K562 (cell line): Measurements from ENCODE around the gene PNPO. TPM values are rescaled to one million over a fixed set of nuclear protein-coding genes. Genes with fewer than 3 reads are reported as not detected.
A peak's percentile ranks its signal among the peaks of the same experiment; 100 is the strongest.

ENCODE experiments used
- ATAC-seq: fragments of 200-7000 bp; cut with Tn5 transposase; 3 replicates; pipeline ENCODE4 v1.9.1; 2020; ENCODE audit warnings: moderate library complexity
- BruUV-seq: library from RNA; stranded (reverse); fragments of 400-500 nt; replicated peaks from 2 replicates; lab custom pipeline; 2021; lab: Mats Ljungman, UMichigan
- CTCF ChIA-PET: fragments of 300-600 bp; formaldehyde crosslinking; extraction: SDS; loops from one replicate; lab custom pipeline; 2021; ENCODE audit warnings: low intra/inter-chr PET ratio; lab: Yijun Ruan, JAX
- POLR2A ChIA-PET: fragments of 300-600, 350-650 bp; sonication (Branson Sonifier 250); formaldehyde crosslinking; extraction: SDS; loops from one replicate; lab custom pipeline; 2021; ENCODE audit warnings: antibody characterized with exemption, inconsistent platforms; lab: Yijun Ruan, JAX
- DNase-seq, 4 experiments: peaks; one replicate each; pipeline versions ENCODE4 v3.0.0 to v3.0.0-alpha.2; 2011 to 2018; ENCODE audit warnings: low spot score in 3 of 4, mixed read lengths in 3 of 4; ENCODE audit errors: extremely low read depth in 1 of 4
- FAIRE-seq: peaks from 2 replicates; lab custom pipeline; 2011; peaks lifted over from hg19 to GRCh38; lab: Jason Lieb, UNC
- H2AFZ ChIP-seq: 2 replicates; pipeline ENCODE4 v1.6.0; 2011; ENCODE audit warnings: low read depth, low read length, control low read depth, inconsistent platforms
- H3K27ac ChIP-seq: fragments of 200-600 bp; 3 replicates; pipeline ENCODE4 v1.8.0; 2011; ENCODE audit warnings: low read depth, mild to moderate bottlenecking, control low read depth, inconsistent platforms, low read length, moderate library complexity, mixed read lengths; ENCODE audit errors: extremely low read depth
- H3K27me3 ChIP-seq, 2 experiments: fragments of 300-600 bp in 1 of 2; 2 replicates in 1 of 2; 3 replicates in 1 of 2; pipeline versions ENCODE4 v1.6.0 to v1.8.0; 2011; ENCODE audit warnings: inconsistent platforms in 2 of 2, low read length in 2 of 2, mild to moderate bottlenecking in 1 of 2, mixed read lengths in 1 of 2, moderate library complexity in 1 of 2; ENCODE audit not compliant: control insufficient read depth in 2 of 2, insufficient read depth in 2 of 2
- H3K36me3 ChIP-seq: fragments of 300-600 bp; 3 replicates; pipeline ENCODE4 v1.8.0; 2011; ENCODE audit warnings: mild to moderate bottlenecking, low read length, inconsistent platforms; ENCODE audit not compliant: control insufficient read depth, insufficient read depth
- H3K4me1 ChIP-seq, 2 experiments: fragments of 200-600 bp in 1 of 2; replicated peaks in 1 of 2; 2 replicates in 1 of 2; 3 replicates in 1 of 2; pipeline versions ENCODE4 v1.5.1 to v1.8.0; 2011; ENCODE audit warnings: inconsistent platforms in 2 of 2, low read length in 2 of 2, mild to moderate bottlenecking in 1 of 2, mixed read lengths in 1 of 2, moderate library complexity in 1 of 2; ENCODE audit not compliant: control insufficient read depth in 2 of 2, insufficient read depth in 2 of 2
- H3K4me2 ChIP-seq: 2 replicates; pipeline ENCODE4 v1.6.1; 2011; ENCODE audit warnings: low read length, control low read depth, inconsistent platforms, mixed read lengths; ENCODE audit not compliant: insufficient read depth
- H3K4me3 ChIP-seq: fragments of 200-600 bp; sonication (generic), shearing (Covaris generic); 2 replicates; pipeline ENCODE4 v1.5.1; 2016; ENCODE audit warnings: control low read depth, inconsistent platforms
- H3K79me2 ChIP-seq: fragments of 200-600 bp; 3 replicates; pipeline ENCODE4 v1.8.0; 2011; ENCODE audit warnings: low read length, inconsistent platforms; ENCODE audit not compliant: control insufficient read depth, insufficient read depth
- H3K9ac ChIP-seq, 2 experiments: 2 replicates each; pipeline versions ENCODE4 v1.6.0 to v1.6.1; 2011; ENCODE audit warnings: low read depth in 2 of 2, low read length in 2 of 2, control low read depth in 1 of 2, inconsistent platforms in 1 of 2, mild to moderate bottlenecking in 1 of 2, mixed read lengths in 1 of 2; ENCODE audit not compliant: insufficient read depth in 1 of 2
- H3K9me1 ChIP-seq: one replicate; pipeline ENCODE4 v1.6.0; 2011; ENCODE audit warnings: inconsistent platforms, mild to moderate bottlenecking, low read length, moderate library complexity; ENCODE audit not compliant: control insufficient read depth, insufficient read depth
- H3K9me3 ChIP-seq: replicated peaks from 2 replicates; pipeline ENCODE4 v1.5.1; 2011; ENCODE audit warnings: low read depth, low read length, inconsistent platforms; ENCODE audit not compliant: control insufficient read depth, insufficient read depth
- H4K20me1 ChIP-seq: replicated peaks from 2 replicates; pipeline ENCODE4 v1.6.1; 2011; ENCODE audit warnings: low read length, inconsistent platforms, mixed read lengths; ENCODE audit not compliant: control insufficient read depth, insufficient read depth
- ARID2 ChIP-seq: fragments of 450-650 bp; IDR thresholded peaks from 2 replicates; pipeline ENCODE4 v1.6.1; 2017; ENCODE audit warnings: antibody characterized with exemption, mild to moderate bottlenecking
- CBX3 ChIP-seq, 2 experiments: IDR thresholded peaks; 1 replicate in 1 of 2; 2 replicates in 1 of 2; pipeline ENCODE4 v1.6.1; 2012; ENCODE audit warnings: inconsistent platforms in 2 of 2, low read length in 2 of 2, borderline replicate concordance in 1 of 2, control low read depth in 1 of 2
- DEAF1 ChIP-seq: fragments of 450-650 bp; formaldehyde crosslinking; IDR thresholded peaks from 2 replicates; pipeline ENCODE4 v1.4.0; 2020; ENCODE audit warnings: mild to moderate bottlenecking, moderate library complexity
- HMG20B ChIP-seq: fragments of 250-450 bp; sonication (Bioruptor Pico); IDR thresholded peaks from 2 replicates; pipeline ENCODE4 v1.5.0; 2021; ENCODE audit warnings: mild to moderate bottlenecking
- ILF3 ChIP-seq: fragments of 450-650 bp; IDR thresholded peaks from 2 replicates; pipeline ENCODE4 v1.6.1; 2018; ENCODE audit warnings: antibody characterized with exemption, mild to moderate bottlenecking, moderate library complexity, borderline replicate concordance
- NBN ChIP-seq: fragments of 450-650 bp; IDR thresholded peaks from 2 replicates; pipeline ENCODE4 v1.6.1; 2016; ENCODE audit warnings: low read depth, mild to moderate bottlenecking
- NCOA1 ChIP-seq: fragments of 450-650 bp; IDR thresholded peaks from 2 replicates; pipeline ENCODE4 v1.6.1; 2016; ENCODE audit warnings: low read depth
- PRPF4 ChIP-seq: fragments of 200-400 bp; formaldehyde crosslinking; IDR thresholded peaks from one replicate; pipeline ENCODE4 v1.6.1; 2017; ENCODE audit warnings: low read length, low read depth, mild to moderate bottlenecking; ENCODE audit not compliant: insufficient read depth, poor library complexity, severe bottlenecking
- RAD21 ChIP-seq, 2 experiments: fragments of 250-450 bp in 1 of 2; fragments of 450-650 bp in 1 of 2; sonication (Bioruptor Pico) in 1 of 2; formaldehyde crosslinking in 1 of 2; IDR thresholded peaks in 1 of 2; conservative IDR thresholded peaks in 1 of 2; 2 replicates each; pipeline versions ENCODE4 v1.4.0 to v1.8.0; 2020 to 2022; ENCODE audit warnings: mild to moderate bottlenecking in 2 of 2, moderate library complexity in 1 of 2
- RAD51 ChIP-seq: fragments of 450-650 bp; IDR thresholded peaks from 2 replicates; pipeline ENCODE4 v1.7.1; 2016; ENCODE audit warnings: low read depth, mild to moderate bottlenecking, borderline replicate concordance
- RB1 ChIP-seq: fragments of 450-650 bp; IDR thresholded peaks from 2 replicates; pipeline ENCODE4 v1.6.1; 2017; ENCODE audit warnings: low read depth, mild to moderate bottlenecking
- SP2 ChIP-seq: IDR thresholded peaks from 2 replicates; pipeline ENCODE4 v1.6.1; 2011; ENCODE audit warnings: mild to moderate bottlenecking, low read depth, low read length, moderate library complexity; ENCODE audit not compliant: poor library complexity, severe bottlenecking; ENCODE audit errors: extremely low read depth
- STAG1 ChIP-seq: sonication (generic); formaldehyde crosslinking; IDR thresholded peaks from 2 replicates; pipeline ENCODE4 v1.5.0; 2020; ENCODE audit warnings: missing genetic modification reagents, borderline replicate concordance
- TEAD2 ChIP-seq: fragments of 450-650 bp; IDR thresholded peaks from 2 replicates; pipeline ENCODE4 v1.6.1; 2016; ENCODE audit warnings: missing genetic modification characterization, control low read depth, missing compliant biosample characterization
- WHSC1 ChIP-seq: IDR thresholded peaks from one replicate; pipeline ENCODE4 v1.6.1; 2012; ENCODE audit warnings: low read length, control low read depth, inconsistent platforms
- XRCC5 ChIP-seq: fragments of 200-400 bp; formaldehyde crosslinking; IDR thresholded peaks from 2 replicates; pipeline ENCODE4 v1.6.1; 2017; ENCODE audit warnings: low read depth, mild to moderate bottlenecking, low read length
- YY1 ChIP-seq, 3 experiments: IDR thresholded peaks; 2 replicates each; pipeline ENCODE4 v1.6.1; 2011; ENCODE audit warnings: low read length in 2 of 3, mild to moderate bottlenecking in 2 of 3, moderate library complexity in 2 of 3, borderline replicate concordance in 1 of 3, control low read depth in 1 of 3, low read depth in 1 of 3; ENCODE audit not compliant: insufficient read depth in 3 of 3, insufficient replicate concordance in 2 of 3, control insufficient read depth in 1 of 3, insufficient read length in 1 of 3; ENCODE audit errors: extremely low read depth in 1 of 3
- ZNF184 ChIP-seq: sonication (generic); formaldehyde crosslinking; IDR thresholded peaks from 2 replicates; pipeline ENCODE4 v1.5.0; 2020; ENCODE audit warnings: missing genetic modification reagents
- WGBS: fragments of 100-300 bp; shearing (Covaris generic); methylation state at CpG from one replicate; pipeline ENCODE4 v1.1.6; 2016; ENCODE audit warnings: low coverage, mixed read lengths; ENCODE audit not compliant: insufficient coverage; ENCODE audit errors: missing lambda C conversion rate; 5-methylcytosine and 5-hydroxymethylcytosine counted together
- in situ Hi-C: fragments of 300-500 bp; cut with MboI; formaldehyde crosslinking; loops from 4 replicates; pipeline ENCODE4 v1.15.0; 2018; ENCODE audit warnings: inconsistent platforms, mixed read lengths
- intact Hi-C: fragments of 100-400 bp; cut with micrococcal nuclease; formaldehyde crosslinking; loops from 2 replicates; pipeline ENCODE4 v1.14.2; 2022
- polyA plus RNA-seq, 8 experiments: library from polyadenylated mRNA; depleted of rRNA in 4 of 8; stranded (reverse) in 5 of 8; unstranded in 3 of 8; fragments of >200 nt; fragmentation: Nextera tagmentation in 2 of 8; fragmentation: Illumina TruSeq in 1 of 8; extraction: Ambion mirVana in 2 of 8; extraction: Trizol in 1 of 8; gene quantifications; 2 replicates each; pipeline versions ENCODE4 v1.2.1 to v1.2.3, GENCODE V29; 2011 to 2014; ENCODE audit warnings: inconsistent platforms in 1 of 8, missing spikeins in 1 of 8
- total RNA-seq, 7 experiments: library from RNA; depleted of rRNA in 6 of 7; stranded (reverse); fragments of >200 nt in 6 of 7; fragmentation: Illumina TruSeq in 2 of 7; extraction: Trizol in 2 of 7; gene quantifications; 2 replicates each; pipeline versions ENCODE4 v1.2.1 to v1.2.3, GENCODE V29; 2011 to 2021; ENCODE audit warnings: low replicate concordance in 1 of 7

The PNPO gene
- total and polyA plus RNA-seq, 9 of the 15 experiments (the other 6 are each of a cell fraction or from before 2014, with no cell fraction given) = 16.6 to 39.0 (median 27.4) TPM

GRCh38 chr17:47978324-47978723, 37.0 kb downstream of the PNPO start:
- no TSS peak for BruUV-seq
- no peaks in the 10 kb centered on the region for H3K9me3 ChIP-seq
- no peak overlapping the region for H3K4me3 ChIP-seq
- H3K4me1 ChIP-seq = peaks cover 32 to 42% of the 10 kb centered on the region in 2 experiments
- H2AFZ ChIP-seq = no peak overlapping the region
- POLR2A ChIA-PET = interaction anchor here (0.6 to 1.6 kb wide), 5 partner anchors 7 to 734 kb away, joined by 3 to 7 read pairs (median 3); partner anchors contain the start of gene CDK5RAP3
- 29% methylated on average over 7 of the region's 7 CpGs for whole genome bisulfite sequencing
- peaks cover 12% of the 10 kb centered on the region; the same call in 1 of the 2 replicates for H4K20me1 ChIP-seq
- peak; percentile 76 to 83 (median 82) for DNase-seq
- no peak overlapping the region for H3K4me2 ChIP-seq
- no peak overlapping the region for H3K27ac ChIP-seq
- in situ Hi-C loops (no loop called here), intact Hi-C loops (loop anchor here (1.0 to 2.0 kb wide), 2 partner anchors 32 to 40 kb away; no protein-coding TSS in a partner anchor)
- H3K36me3 ChIP-seq = peaks cover 94% of the 10 kb centered on the region
- FAIRE-seq = peak; percentile 35
- CTCF ChIA-PET = interaction anchor here (0.6 to 2.3 kb wide), 3 partner anchors 40 to 582 kb away, joined by 3 to 38 read pairs (median 3); no protein-coding TSS in a partner anchor
- H3K79me2 ChIP-seq = no peaks in the 10 kb centered on the region
- H3K27me3 ChIP-seq = no peaks in the 10 kb centered on the region
- H3K9me1 ChIP-seq = peaks cover 4% of the 10 kb centered on the region
- peak; percentile 81 for ATAC-seq
- no peak overlapping the region for H3K9ac ChIP-seq
- TF ChIP-seq ARID2 (peak; percentile 66; the same call in 1 of the 2 replicates), NBN (no peak), RAD21 (CRISPR knock-in tag; conservative IDR thresholded peaks at IDR 0.05 in 1 of 2, IDR thresholded peaks at IDR 0.05 in 1 of 2) (peak; percentile 78 to 85), STAG1 (CRISPR knock-in tag) (peak; percentile 19; the same call in 1 of the 2 replicates), HMG20B (CRISPR knock-in tag) (no peak), DEAF1 (CRISPR knock-in tag) (peak; percentile 63; the same call in 1 of the 2 replicates), YY1 (IDR thresholded peaks at IDR 0.05; ENCODE audit: borderline replicate concordance in 1 of 3, control insufficient read depth in 1 of 3, extremely low read depth in 1 of 3, insufficient read depth in 3 of 3, insufficient read length in 1 of 3, insufficient replicate concordance in 2 of 3, low read depth in 1 of 3, low read length in 2 of 3) (no peak), WHSC1 (no peak), XRCC5 (peak; percentile 91), SP2 (no peak), NCOA1 (no peak), ZNF184 (CRISPR knock-in tag) (no peak), CBX3 (IDR thresholded peaks at IDR 0.05; ENCODE audit: borderline replicate concordance in 1 of 2, low read length in 2 of 2) (no peak), PRPF4 (no peak), TEAD2 (tag) (no peak), ILF3 (no peak), RB1 (peak; percentile 29; the same call in 1 of the 2 replicates), RAD51 (no peak)
